Hypothalamus (tissue), 51 donors: ENCODE measurements around the gene POLR3B.
"Not testable (repeated sequence)": the region's sequence is repeated elsewhere in the genome, so short reads cannot be mapped to it uniquely, and the experiment has no call there.

Source experiments
- DNase-seq, 51 donors: peaks; one replicate each; lab custom pipeline; 2025; lab: John Stamatoyannopoulos, UW

Gene POLR3B

DNA sequence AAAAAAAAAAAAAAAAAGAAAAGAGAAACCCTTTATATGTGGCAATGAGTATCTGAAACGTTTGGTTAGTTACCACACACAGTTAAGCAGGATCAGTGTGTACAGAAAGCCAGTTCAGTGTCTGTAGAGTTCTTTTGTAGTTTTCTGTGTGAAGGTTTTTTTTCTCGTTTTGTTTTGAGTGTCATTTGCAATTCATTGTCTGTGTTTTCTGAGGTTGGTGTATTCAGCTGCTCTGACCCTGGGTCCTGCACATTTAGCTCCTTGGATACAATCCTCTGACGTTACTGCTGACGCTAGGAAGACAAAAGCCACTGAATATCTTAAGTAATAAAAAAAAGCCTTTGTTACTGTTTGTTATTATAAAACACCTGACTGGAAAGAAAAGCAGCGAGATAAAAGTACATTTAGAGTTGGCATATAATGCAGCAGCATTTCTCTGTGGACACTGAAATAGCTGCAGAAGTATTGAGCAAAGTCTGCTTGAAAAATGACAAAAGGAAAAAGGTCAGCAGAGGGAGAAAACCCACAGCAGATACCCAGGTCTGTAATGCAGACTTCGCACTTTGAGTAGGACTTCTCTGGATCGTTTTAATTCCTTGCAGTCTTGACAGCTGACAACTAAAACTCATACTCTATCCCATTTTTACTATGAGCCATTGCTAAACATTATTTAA is 89.0 kb downstream of the POLR3B start:
- peak in 8 of 51 donors; percentile 12 to 36 (median 24) for DNase-seq

DNA sequence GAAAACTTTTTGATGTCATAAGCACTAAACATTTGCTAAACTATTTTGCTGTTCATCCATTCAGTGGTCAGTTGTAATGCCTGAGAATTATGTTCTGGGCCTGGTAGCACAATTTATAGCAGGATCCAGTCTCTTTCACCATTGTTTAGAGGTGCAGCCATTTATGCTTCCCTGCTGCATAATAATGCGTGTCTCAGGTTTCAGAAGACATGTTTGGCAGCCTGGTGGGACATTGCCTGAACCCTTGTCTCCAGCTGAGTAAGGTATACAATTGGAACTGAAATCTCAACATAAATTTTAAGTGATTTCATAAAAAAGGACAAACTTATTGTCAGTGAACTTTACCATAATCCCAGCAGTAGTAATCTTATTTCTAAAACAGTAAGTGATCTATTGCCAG is 94.8 kb downstream of the POLR3B start:
- no peak for DNase-seq

DNA sequence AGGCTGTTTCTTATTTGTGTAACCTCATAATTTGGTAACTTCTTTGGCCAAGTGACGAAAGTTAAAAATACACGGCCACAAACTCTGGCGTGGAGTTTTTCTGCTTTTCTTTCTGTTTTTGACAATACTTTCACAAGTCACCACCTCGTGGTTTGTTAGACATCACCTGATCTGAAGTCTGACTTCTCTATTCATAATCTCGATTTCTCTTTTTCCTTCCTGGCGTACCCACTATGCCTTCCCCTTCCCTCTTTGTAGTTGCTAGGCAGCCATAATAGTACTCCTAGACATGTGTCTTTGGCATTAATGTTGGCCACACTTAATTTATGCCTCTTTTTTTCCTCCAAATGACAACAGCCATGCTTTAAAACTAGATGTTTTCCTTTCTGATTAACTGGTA is 97.6 kb downstream of the POLR3B start:
- DNase-seq: peak in 2 of 51 donors; percentile 5 to 15

DNA sequence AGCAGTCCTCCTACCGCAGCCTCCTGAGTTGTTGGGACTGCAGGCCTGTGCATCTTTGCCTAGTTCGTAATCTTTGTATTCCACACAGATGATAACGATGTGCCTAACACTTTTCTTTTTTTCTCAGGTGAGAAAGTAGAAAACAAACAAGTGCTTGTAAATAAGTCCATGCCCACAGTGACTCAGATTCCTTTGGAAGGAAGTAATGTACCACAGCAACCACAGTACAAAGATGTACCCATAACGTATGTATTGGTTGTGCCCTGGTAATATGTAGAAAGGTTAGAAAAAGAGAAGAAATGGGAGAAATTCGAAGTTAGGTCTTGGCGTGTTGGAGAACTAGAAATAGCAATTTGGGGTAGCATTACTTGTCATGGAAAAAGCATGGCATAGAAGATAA is 101.6 kb downstream of the POLR3B start:
- no peak for DNase-seq

DNA sequence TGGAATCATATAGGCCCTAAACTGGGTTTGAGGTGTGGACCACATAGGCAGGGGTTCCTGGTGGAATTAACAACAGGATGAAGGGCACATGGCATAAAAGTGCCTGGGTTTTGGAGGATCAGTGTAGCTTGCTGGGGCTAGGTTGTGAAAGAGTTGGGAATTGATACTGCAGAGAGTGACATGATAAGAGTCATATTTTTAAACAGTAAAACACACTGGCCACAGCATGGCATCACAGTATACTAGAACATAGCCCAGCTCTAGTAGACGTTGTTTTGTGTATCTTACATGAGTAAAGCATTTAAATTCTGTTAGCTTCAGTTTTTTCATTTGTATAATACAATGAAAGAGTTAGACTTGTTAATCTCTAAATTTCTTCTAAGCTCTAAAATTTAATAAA is 102.0 kb downstream of the POLR3B start:
- DNase-seq: no peak

DNA sequence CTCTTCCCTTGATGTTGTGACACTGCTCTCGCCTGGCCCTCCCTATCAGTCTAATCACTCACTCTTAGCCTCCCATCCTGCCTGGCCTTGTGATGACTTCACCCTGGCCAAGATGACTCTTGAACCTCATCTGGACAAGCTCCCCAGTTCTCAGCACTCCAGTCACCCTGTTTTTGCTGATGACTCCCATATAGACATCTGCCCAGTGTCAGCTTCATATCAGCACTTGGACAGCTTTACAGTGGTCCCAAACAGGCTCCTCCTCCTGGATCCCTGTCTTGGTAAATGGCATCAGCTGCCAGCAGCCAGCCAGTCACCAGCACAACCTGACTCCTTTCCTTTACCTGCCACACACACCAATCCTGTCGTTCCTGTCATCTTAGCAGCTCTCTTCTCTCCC is 104.2 kb downstream of the POLR3B start:
- DNase-seq: no peak

DNA sequence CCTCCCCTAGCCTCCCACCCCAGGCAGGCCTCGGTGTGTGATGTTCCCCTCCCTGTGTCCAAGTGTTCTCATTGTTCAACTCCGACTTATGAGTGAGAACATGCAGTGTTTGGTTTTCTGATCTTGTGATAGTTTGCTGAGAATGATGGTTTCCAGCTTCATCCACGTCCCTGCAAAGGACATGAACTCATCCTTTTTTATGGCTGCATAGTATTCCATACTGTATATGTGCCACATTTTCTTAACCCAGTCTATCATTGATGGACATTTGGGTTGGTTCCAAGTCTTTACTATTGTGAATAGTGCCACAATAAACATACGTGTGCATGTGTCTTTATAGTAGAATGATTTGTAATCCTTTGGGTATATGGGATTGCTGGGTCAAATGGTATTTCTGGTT is 108.1 kb downstream of the POLR3B start:
- not testable (repeated sequence) for DNase-seq

DNA sequence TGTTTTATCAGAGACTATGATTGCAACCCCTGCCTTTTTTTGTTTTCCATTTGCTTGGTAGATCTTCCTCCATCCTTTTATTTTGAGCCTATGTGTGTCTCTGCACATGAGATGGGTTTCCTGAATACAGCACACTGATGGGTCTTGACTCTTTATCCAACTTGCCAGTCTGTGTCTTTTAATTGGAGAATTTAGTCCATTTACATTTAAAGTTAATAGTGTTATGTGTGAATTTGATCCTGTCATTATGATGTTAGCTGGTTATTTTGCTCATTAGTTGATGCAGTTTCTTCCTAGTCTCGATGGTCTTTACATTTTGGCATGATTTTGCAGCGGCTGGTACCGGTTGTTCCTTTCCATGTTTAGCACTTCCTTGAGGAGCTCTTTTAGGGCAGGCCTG is 118.1 kb downstream of the POLR3B start:
- not testable (repeated sequence) for DNase-seq

DNA sequence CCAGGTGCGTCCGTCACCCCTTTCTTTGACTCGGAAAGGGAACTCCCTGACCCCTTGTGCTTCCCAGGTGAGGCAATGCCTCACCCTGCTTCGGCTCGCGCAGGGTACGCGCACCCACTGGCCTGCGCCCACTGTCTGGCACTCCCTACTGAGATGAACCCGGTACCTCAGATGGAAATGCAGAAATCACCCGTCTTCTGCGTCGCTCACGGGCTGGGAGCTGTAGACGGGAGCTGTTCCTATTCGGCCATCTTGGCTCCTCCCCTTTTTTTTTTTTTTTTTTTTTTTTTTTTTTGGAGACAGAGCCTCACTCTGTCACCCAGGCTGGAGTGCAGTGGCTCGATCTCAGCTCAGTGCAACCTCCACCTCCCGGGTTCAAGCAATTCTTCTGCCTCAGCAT is 120.1 kb downstream of the POLR3B start:
- DNase-seq: not testable (repeated sequence)

DNA sequence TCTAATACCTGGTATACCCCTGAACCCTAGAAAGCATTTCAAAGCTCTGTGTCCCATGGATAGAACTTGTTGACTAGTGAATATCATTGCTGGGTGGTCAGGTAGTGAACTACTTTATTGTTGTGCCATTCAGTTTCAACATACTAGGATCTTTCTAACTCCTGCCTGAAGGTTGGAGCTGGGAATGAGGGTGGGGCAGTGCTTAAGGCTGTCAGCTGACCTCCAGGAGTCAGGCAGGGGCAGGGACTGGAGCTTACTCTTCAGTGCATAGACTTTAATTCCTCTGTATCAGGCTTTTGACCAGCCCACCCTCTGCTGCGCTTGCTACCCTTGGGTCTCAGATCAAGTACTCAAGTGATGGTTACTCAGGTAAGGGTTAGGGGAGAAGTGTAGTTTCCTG is 122.7 kb downstream of the POLR3B start:
- no peak for DNase-seq

DNA sequence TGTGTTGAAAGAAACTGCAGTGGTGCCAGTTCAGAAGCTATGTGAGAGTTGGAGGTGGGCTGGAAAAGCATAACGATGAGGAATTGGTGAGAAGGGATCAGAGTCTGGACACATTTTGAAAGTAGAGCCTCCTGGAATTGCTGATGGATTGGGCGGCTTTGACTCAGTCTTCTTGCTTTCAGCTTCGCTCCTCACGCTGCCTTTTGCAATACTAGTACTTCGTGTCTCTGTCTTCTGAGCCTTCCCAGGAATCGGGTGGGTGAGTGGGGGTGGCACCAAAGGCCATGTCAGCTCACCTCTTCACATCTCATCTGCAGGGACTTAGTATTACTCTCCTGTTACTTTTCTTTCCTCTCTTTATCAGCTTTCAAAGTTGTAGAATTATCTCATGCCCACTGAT is 123.7 kb downstream of the POLR3B start:
- DNase-seq: no peak

DNA sequence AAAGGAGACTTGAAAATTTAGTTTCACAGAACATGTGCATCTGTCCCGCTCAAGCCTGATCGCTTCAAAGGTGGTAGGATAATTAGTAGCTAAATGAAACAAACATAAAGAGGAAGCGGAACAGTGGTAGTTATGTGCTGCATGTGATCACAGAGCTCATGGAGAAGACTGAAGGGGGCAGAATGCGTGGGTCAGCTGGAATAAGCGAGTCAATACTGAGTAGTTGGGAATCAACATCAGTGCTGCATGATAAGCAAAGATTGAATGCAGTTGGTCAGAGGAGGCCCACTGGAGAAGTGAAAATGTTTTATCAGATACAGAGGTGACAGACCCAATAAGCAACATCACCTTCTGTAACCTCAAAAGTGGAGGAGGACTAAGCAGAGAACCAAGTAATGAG is 130.1 kb downstream of the POLR3B start:
- no peak for DNase-seq

DNA sequence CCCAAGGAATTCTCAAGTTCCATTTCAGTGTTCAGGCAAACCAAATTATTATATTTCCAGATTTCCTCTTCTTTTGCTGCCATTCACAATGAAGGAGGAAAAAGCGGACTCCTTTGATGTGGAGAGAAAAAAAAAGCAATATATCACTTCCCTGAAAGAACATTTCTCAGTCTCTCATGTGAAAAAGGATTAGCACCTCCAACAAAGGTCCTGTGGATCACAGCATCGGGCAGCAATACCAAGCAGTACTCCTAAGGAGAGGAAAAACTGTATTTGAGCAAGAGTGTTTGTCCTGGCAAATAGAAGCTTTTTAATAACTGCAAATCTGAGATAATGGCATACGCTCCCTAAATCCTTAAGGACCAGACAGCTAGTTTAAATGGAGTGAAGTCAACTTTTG is 131.3 kb downstream of the POLR3B start:
- no peak for DNase-seq

DNA sequence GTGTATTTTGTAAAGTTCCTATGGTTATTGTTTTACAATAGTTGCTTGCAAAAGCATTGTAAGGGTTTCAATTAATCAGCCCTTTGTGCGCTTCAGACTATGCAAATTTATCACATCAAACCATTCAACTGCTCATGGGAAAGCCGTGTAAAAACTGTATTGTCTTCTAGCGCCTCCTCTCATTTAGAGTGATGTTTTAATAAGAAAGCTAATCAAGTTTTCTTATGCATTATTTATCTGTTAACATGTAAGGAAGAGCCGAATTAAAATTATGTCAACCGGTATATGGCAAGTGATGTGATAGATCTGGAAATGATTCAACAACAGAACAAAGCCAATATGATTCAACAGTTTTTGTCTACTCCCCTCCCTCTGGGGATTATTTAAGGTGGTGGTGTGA is 132.7 kb downstream of the POLR3B start:
- no peak for DNase-seq

DNA sequence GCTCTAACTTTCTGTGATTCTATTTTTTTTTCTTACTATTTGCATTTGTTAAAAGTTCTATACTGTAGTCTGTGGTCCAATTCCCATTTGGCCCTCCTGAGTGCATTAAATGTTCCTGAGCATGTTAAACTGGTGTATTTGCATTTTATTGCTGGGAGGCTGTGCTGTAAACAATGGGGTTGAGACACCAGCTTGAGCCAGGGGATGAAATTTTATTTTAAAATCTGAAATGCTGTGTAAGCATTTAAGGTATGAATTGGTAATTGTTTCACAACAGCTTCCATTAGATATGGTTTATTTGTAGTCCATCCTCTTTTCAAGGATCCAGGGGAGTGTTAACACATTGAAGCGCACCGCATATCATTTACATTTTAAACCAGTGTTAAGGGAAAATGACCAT is 135.3 kb downstream of the POLR3B start:
- no peak for DNase-seq

DNA sequence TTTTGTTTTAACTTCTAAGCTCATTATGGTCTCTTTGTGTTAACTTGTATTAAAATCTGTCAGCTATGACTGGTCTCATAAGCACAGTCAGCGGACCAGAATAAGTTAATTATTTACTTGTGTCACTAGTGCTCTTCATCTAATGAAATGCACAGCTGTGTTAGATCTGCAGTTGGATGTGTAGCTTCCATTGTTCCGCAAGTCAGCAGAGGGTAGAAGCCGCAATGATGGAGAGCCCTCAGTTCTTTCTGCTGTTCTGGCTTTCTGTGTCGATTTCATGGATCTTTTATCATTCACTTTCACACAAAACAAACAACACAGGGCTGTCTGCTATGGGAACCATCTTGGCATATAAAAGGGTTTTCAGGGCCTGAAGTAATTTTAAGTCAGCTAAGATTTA is 136.0 kb downstream of the POLR3B start:
- DNase-seq: peak in 7 of 51 donors; percentile 2 to 19 (median 5)

DNA sequence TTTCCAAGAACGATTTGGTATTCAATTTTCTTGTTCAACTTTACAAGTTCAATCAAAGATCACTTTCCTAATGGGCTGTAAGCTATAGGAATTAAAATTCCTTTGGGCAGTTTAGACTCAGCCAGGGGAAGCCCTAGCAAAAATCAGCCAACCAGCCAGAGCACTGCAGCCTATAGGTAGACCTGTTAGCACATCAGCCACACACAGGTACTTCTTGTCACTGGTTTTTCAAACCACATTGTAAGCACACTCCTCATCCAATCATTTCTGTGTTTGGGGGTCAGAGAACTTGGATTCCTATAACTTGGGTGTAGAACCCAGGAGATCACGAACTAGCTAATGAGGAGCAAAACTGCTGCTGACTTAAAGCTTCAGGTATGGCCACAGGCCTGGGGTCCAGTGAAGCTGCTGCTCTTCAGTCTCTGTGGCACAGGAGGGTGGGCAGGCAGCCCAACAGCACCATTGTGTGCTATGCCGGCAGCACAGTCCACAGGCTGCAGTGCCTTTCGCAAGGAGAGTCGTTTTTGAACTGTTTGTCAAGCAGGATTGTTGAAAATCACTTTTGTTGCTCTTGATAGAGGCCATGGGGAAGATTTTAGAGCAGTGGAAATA is 137.9 kb downstream of the POLR3B start:
- peak in 3 of 51 donors; percentile 2 to 11 (median 6) for DNase-seq

DNA sequence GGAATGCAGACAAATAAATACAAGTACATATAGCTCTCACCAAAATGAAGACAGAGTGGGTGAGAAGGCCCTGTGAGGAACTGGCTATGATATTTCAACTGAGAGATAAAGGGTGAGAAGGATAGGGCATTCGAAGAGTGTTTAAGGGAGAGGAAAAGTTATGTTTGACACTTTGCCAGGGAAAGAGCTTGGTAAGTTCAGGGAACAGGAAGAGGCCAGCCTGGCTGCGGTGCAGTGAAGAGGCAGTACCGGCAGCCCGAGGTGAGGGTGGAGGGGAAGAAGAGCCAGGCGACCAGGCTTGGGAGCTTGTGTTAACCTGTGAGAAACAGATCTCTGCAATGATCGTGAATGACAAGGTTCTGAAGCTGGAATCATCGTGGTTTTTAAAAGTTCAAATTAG is 140.5 kb downstream of the POLR3B start:
- DNase-seq: no peak

DNA sequence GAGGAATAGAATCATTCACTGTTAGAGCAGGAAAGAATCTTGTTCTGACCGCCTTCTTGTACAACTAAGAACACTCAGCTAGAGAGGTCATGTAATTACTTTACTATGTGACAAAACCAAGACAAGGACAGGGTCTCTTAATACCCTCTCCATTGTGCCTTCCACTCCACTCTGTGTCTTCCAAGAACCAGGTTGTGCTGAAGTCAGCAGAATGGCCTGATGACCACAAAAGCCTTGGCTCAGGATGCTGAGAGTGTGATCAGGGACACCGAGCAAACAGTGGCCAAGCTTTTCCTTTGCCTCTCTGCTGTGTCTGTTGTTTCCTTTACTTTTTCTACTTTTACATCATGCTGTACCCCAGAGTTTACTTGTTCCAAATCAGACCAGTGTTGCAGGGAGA is 142.1 kb downstream of the POLR3B start:
- no peak for DNase-seq

DNA sequence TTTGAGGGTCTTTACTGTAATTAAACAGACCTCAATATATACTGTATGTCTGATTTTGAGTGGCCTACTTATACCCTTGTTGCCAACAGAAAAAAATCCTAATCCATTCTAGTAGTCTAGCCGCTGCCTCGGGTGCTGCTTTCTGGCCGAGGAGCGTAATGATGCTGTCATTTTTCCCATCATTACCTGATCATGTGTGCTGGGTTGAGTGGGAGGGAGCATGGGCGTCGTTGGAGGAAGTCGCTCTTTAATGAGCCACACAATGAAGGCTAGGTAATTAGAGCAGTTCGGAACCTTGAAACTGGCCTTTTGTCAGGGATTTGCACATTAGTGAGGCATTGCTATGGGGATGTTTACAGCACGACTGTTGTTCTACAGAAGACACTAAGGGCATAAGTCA is 149.1 kb downstream of the POLR3B start:
- DNase-seq: peak in 6 of 51 donors; percentile 1 to 13 (median 6)

DNA sequence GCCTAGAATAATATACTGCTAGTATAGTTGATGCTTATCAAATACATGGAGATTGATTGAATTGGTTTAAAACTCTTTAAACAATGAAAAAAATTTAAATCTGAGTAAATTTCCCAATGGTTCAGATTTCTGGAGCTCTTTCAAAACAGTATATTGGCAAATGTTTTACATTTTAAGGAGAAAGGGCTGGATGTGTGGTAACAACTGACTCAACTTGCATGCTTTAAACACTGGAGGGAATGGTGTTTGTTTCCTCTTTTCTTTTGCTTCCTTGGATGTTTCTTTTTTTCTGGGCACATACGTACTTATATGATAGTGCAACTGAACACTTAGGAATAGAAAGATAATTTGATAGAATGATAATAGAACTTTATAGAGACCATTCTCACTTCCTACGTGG is 151.4 kb downstream of the POLR3B start:
- DNase-seq: no peak

DNA sequence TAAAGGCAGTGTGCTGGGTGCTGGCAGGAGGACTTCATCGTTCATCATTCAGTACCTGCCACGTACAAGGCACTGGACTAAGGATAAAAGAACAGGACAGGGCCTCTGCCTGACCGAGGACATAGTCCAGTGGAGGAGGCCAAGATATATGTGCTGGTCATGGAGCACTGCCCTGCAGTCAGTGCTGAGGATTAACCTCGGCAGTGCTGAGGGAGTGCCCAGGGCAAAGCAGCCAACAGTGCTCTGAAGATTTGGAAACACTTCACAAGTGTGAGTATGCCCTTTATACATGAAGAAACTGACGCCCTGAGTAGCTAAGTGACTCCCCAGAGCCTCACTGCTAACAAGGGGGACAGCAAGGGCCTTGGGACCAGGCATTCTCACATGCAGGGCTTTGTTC is 153.8 kb downstream of the POLR3B start:
- DNase-seq: no peak

DNA sequence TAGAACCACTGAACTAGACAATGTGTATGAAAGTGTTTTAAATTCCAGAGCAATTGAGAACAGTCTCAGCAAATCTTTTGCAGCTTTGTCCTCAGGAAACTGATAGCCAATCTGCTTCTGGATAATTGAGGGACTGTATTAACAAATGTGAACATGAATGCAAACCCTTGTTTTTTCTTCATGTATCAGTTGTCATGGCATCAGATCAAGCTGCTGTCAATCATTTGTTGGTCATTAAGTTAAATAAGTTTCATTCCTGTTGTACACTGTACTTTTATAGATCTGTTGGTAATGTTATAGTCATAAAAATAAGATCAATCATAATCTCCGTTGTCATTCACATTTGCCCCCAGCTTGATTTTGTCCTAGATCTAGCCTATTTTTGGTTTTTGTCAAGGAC is 159.8 kb downstream of the POLR3B start:
- DNase-seq: no peak
